GM23338 (cell line): ENCODE data around the gene SHANK1. TPM values are rescaled to one million over a fixed set of nuclear protein-coding genes. Genes with fewer than 3 reads are reported as not detected.

Experiments used
- ATAC-seq: fragments of 200-7000 bp; cut with Tn5 transposase; 3 replicates; pipeline ENCODE4 v1.9.1; 2020
- DNase-seq: peaks from one replicate; pipeline ENCODE4 v3.0.0-alpha.2; 2015; ENCODE audit warnings: low spot score
- H2AFZ ChIP-seq: fragments of 200-600 bp; sonication (generic); 2 replicates; pipeline ENCODE4 v1.8.0; 2016; ENCODE audit warnings: antibody characterized with exemption, mild to moderate bottlenecking, moderate library complexity
- H3F3A ChIP-seq: fragments of 200-600 bp; sonication (generic); replicated peaks from 2 replicates; pipeline ENCODE4 v1.8.0; 2017; ENCODE audit warnings: antibody characterized with exemption, mixed run types, low read depth
- H3K27ac ChIP-seq: fragments of 200-600 bp; sonication (generic); 2 replicates; pipeline ENCODE4 v1.6.1; 2016; ENCODE audit warnings: low read depth
- H3K27me3 ChIP-seq: fragments of 200-600 bp; sonication (generic); 2 replicates; pipeline ENCODE4 v1.8.0; 2016; ENCODE audit warnings: mild to moderate bottlenecking, mixed run types, moderate library complexity; ENCODE audit not compliant: insufficient read depth
- H3K36me3 ChIP-seq: fragments of 200-600 bp; sonication (generic); 2 replicates; pipeline ENCODE4 v1.8.0; 2016; ENCODE audit warnings: mild to moderate bottlenecking; ENCODE audit not compliant: insufficient read depth
- H3K4me1 ChIP-seq: fragments of 200-600 bp; sonication (generic); 2 replicates; pipeline ENCODE4 v1.8.0; 2016; ENCODE audit warnings: mild to moderate bottlenecking, moderate library complexity; ENCODE audit not compliant: insufficient read depth
- H3K4me2 ChIP-seq: fragments of 200-600 bp; sonication (generic); 2 replicates; pipeline ENCODE4 v1.7.1; 2017; ENCODE audit warnings: mixed run types
- H3K4me3 ChIP-seq: fragments of 200-600 bp; sonication (generic); 2 replicates; pipeline ENCODE4 v1.6.1; 2016; ENCODE audit warnings: mixed run types
- H3K79me2 ChIP-seq: fragments of 200-600 bp; sonication (generic); replicated peaks from 2 replicates; pipeline ENCODE4 v1.8.0; 2017; ENCODE audit warnings: mild to moderate bottlenecking; ENCODE audit not compliant: insufficient read depth
- H3K9me2 ChIP-seq: fragments of 200-600 bp; sonication (generic); 2 replicates; pipeline ENCODE4 v1.8.0; 2017; ENCODE audit not compliant: insufficient read depth
- H4K20me1 ChIP-seq: fragments of 200-600 bp; sonication (generic); replicated peaks from 2 replicates; pipeline ENCODE4 v1.8.0; 2017; ENCODE audit warnings: mild to moderate bottlenecking; ENCODE audit not compliant: insufficient read depth
- H3K27ac Mint-ChIP-seq: 2 replicates; pipeline ENCODE4 v1.8.0; 2020; ENCODE audit warnings: inconsistent platforms, mild to moderate bottlenecking, moderate library complexity, mixed read lengths
- H3K27me3 Mint-ChIP-seq: 3 replicates; pipeline ENCODE4 v1.8.0; 2022; ENCODE audit warnings: low read depth, mild to moderate bottlenecking, moderate library complexity, mixed read lengths, inconsistent platforms; ENCODE audit not compliant: insufficient read depth, poor library complexity
- H3K36me3 Mint-ChIP-seq: 3 replicates; pipeline ENCODE4 v1.8.0; 2021; ENCODE audit warnings: low read depth, mild to moderate bottlenecking, inconsistent platforms, moderate library complexity, mixed read lengths
- H3K4me1 Mint-ChIP-seq: 3 replicates; pipeline ENCODE4 v1.8.0; 2020; ENCODE audit warnings: mild to moderate bottlenecking, inconsistent platforms, mixed read lengths
- H3K4me3 Mint-ChIP-seq: 3 replicates; pipeline ENCODE4 v1.8.0; 2021; ENCODE audit warnings: moderate library complexity, mild to moderate bottlenecking, inconsistent platforms, mixed read lengths
- H3K9me3 Mint-ChIP-seq: 3 replicates; pipeline ENCODE4 v1.8.0; 2020; ENCODE audit warnings: moderate library complexity, mild to moderate bottlenecking, inconsistent platforms, mixed read lengths
- CREB1 ChIP-seq: fragments of 250-450 bp; sonication (Bioruptor Pico); IDR thresholded peaks from 2 replicates; pipeline ENCODE4 v1.5.0; 2020; ENCODE audit warnings: low read depth, mild to moderate bottlenecking, moderate library complexity
- CTCF ChIP-seq, 2 experiments: fragments of 200-600 bp in 1 of 2; sonication (generic) in 1 of 2; conservative IDR thresholded peaks; 2 replicates each; pipeline versions ENCODE4 v1.5.1 to v1.6.1; 2016 to 2017; ENCODE audit warnings: antibody characterized with exemption in 2 of 2, low read depth in 2 of 2, mild to moderate bottlenecking in 2 of 2, moderate library complexity in 1 of 2
- ETS1 ChIP-seq: IDR thresholded peaks from 2 replicates; pipeline ENCODE4 v1.6.1; 2016; ENCODE audit warnings: antibody characterized with exemption
- EZH2 ChIP-seq: fragments of 200-600 bp; sonication (generic); IDR thresholded peaks from one replicate; pipeline ENCODE4 v1.8.0; 2017; ENCODE audit warnings: antibody characterized with exemption, mild to moderate bottlenecking, low read depth; ENCODE audit not compliant: unreplicated experiment
- EZH2phosphoT487 ChIP-seq: fragments of 200-600 bp; sonication (generic); IDR thresholded peaks from one replicate; pipeline ENCODE4 v1.8.1; 2018; ENCODE audit warnings: antibody characterized with exemption; ENCODE audit not compliant: unreplicated experiment
- JUNB ChIP-seq: IDR thresholded peaks from one replicate; pipeline ENCODE4 v1.6.1; 2016; ENCODE audit warnings: antibody characterized with exemption; ENCODE audit not compliant: unreplicated experiment
- NANOG ChIP-seq: IDR thresholded peaks from 2 replicates; pipeline ENCODE4 v1.6.1; 2016; ENCODE audit warnings: antibody characterized with exemption, borderline replicate concordance
- POLR2AphosphoS5 ChIP-seq: IDR thresholded peaks from 2 replicates; pipeline ENCODE4 v1.6.1; 2016; ENCODE audit warnings: antibody characterized with exemption, low read depth
- REST ChIP-seq: IDR thresholded peaks from one replicate; pipeline ENCODE4 v1.6.1; 2018; ENCODE audit warnings: antibody characterized with exemption; ENCODE audit not compliant: unreplicated experiment
- STAT1 ChIP-seq: IDR thresholded peaks from one replicate; pipeline ENCODE4 v1.6.1; 2016; ENCODE audit warnings: antibody characterized with exemption; ENCODE audit not compliant: unreplicated experiment
- ZNF114 ChIP-seq: fragments of 250-450 bp; sonication (Bioruptor Pico); IDR thresholded peaks from 2 replicates; pipeline ENCODE4 v1.5.0; 2020; ENCODE audit warnings: mild to moderate bottlenecking, moderate library complexity
- ZNF331 ChIP-seq: fragments of 250-450 bp; sonication (Bioruptor Pico); IDR thresholded peaks from 2 replicates; pipeline ENCODE4 v1.5.0; 2020; ENCODE audit warnings: low read depth, mild to moderate bottlenecking, moderate library complexity
- ZNF462 ChIP-seq: fragments of 250-450 bp; sonication (Bioruptor Pico); IDR thresholded peaks from 2 replicates; pipeline ENCODE4 v1.5.0; 2020; ENCODE audit warnings: mild to moderate bottlenecking, moderate library complexity
- polyA plus RNA-seq: library from polyadenylated mRNA; unstranded; fragments of >200 nt; fragmentation: Nextera tagmentation; extraction: Ambion mirVana; gene quantifications from 2 replicates; pipeline ENCODE4 v1.2.1, GENCODE V29; 2016
- total RNA-seq: library from RNA; depleted of rRNA; stranded (reverse); fragments of >200 nt; shearing (Covaris generic); gene quantifications from 2 replicates; pipeline ENCODE4 v1.2.3, GENCODE V29; 2014

SHANK1 gene
- total and polyA plus RNA-seq, 2 experiments from 2014 or later: 0.23 to 4.1 TPM

GRCh38 chr19:50739132-50739913, 19.7 kb upstream of the SHANK1 start:
- H3K27me3 Mint-ChIP-seq: peaks cover 4% of the 10 kb centered on the region

More at GRCh38 chr19:50739132-50739913, 19.7 kb upstream of the SHANK1 start:
- Histone ChIP-seq H3K36me3 (no peaks in the 10 kb centered on the region), H4K20me1 (no peaks in the 10 kb centered on the region), H3F3A (no peaks in the 10 kb centered on the region), H3K27me3 (no peaks in the 10 kb centered on the region), H3K4me2 (no peak overlapping the region), H3K4me1 (no peaks in the 10 kb centered on the region), H3K79me2 (no peaks in the 10 kb centered on the region), H2AFZ (no peak overlapping the region), H3K9me2 (no peaks in the 10 kb centered on the region), H3K27ac (no peak overlapping the region), H3K4me3 (no peak overlapping the region)
- Mint-ChIP-seq H3K4me1 (no peaks in the 10 kb centered on the region), H3K27ac (no peak overlapping the region), H3K9me3 (peaks cover 99% of the 10 kb centered on the region), H3K36me3 (peaks cover 42% of the 10 kb centered on the region), H3K4me3 (no peak overlapping the region)
- TF ChIP-seq ETS1 (no peak), CTCF (conservative IDR thresholded peaks at IDR 0.05; ENCODE audit: low read depth in 2 of 2) (no peak), STAT1 (no peak), REST (no peak), EZH2phosphoT487 (no peak), ZNF462 (no peak), ZNF331 (CRISPR knock-in tag) (no peak), POLR2AphosphoS5 (no peak), ZNF114 (CRISPR knock-in tag) (no peak), JUNB (no peak), CREB1 (CRISPR knock-in tag) (no peak), EZH2 (no peak), NANOG (no peak)
- ATAC-seq (no peak), DNase-seq (no peak)
